Measurements from ENCODE around the gene PTGS2.

The PTGS2 gene

DNA sequence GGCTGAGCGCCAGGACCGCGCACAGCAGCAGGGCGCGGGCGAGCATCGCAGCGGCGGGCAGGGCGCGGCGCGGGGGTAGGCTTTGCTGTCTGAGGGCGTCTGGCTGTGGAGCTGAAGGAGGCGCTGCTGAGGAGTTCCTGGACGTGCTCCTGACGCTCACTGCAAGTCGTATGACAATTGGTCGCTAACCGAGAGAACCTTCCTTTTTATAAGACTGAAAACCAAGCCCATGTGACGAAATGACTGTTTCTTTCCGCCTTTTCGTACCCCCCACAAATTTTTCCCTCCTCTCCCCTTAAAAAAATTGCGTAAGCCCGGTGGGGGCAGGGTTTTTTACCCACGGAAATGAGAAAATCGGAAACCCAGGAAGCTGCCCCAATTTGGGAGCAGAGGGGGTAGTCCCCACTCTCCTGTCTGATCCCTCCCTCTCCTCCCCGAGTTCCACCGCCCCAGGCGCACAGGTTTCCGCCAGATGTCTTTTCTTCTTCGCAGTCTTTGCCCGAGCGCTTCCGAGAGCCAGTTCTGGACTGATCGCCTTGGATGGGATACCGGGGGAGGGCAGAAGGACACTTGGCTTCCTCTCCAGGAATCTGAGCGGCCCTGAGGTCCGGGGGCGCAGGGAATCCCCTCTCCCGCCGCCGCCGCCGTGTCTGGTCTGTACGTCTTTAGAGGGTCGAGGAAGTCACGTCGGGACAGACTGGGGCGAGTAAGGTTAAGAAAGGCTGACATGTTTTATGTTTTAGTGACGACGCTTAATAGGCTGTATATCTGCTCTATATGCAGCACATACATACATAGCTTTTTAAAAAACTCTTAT, at the start of gene PTGS2:
Gene PTGS2, minus strand, starts transcription at position 179 of the 817 bp plus-strand sequence. Its CDS starts 133 bp downstream, at position 46.
- DNase-seq, result peak; percentile 65

GRCh38 chr1:186722711-186723309, 42.6 kb upstream of the PTGS2 start:
- DNase-seq, result peak; percentile 16

DNA sequence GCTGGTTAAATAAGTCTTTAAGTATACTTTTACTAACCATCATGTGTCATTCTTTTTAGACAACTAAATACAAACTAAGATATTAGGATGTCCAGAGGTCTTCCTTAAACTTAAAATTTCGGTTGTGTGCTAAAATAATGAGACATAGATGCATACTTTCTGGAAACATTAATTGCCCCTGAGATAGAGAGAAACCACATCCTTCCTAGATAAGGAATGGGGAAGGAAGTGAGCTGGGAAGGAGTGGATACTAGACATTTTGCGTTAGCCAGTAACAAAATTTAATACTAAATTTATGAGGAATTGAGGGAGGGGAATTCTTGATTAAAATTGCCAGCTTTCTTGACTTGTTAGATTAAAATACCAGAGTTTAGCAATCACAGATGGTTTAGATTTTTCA, 37.1 kb upstream of the PTGS2 start:
- DNase-seq, result no peak

DNA sequence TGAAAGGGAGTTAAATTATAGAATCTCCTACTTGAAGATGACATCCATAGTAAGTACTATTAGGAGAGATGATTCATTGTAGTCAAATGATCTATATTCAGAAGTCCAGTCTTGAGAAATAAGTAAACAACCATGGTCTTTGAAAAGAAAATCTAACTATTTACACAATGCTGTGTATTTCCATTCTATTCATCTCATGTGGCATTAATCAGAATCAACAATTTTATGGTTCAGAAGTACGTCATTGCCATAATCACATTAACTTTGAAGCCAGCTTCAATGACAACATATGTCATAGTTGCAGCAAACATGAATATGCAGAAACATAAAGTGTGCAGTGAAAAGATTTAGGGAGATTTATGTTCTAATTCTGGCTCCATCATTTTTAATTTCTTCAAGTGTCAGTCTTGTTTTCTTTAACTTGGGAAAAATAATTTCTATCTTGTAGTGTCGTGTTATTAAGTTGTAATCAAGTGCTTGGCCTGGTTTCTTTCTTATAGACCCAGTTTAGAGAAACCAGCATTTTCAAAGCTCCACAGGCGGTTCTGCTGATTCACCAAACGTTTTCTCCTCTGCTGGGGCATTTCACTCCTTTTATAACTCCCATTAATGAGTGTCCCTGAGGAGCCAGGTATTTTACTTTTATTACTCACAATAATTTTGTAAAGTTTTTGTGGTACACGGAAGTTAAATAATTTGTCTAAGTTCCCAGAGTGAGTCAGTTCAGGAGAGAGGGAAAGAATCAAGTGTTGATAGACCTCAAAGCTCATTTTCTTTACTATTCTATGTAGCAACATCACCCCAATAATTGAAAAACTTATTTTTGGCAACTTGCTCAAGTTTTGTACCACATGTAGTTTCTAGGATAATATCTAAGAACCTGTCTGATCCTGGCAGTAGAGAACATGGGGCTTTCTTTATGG, 35.9 kb upstream of the PTGS2 start:
- DNase-seq, result no peak

DNA sequence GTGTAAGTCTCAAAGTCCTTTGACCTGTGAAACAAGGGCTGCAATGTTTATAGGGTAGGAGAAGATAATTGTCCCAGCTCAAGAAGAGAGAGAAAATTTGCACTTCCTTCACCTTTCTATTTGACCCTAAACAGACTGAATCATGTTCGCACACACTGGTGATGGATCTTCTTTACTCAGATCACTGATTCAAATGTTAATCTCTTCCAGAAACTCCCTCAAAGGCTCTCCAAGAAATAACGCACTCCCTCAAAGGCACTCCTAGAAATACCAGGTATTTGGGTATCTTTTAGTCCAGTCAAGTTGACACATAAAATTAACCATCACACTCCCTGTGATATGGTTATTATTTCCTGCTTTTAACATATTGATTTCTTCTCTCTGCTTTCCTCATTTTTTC, 30.5 kb upstream of the PTGS2 start:
- no peak for DNase-seq

GRCh38 chr1:186708694-186709097, 28.5 kb upstream of the PTGS2 start:
- no peak for DNase-seq

DNA sequence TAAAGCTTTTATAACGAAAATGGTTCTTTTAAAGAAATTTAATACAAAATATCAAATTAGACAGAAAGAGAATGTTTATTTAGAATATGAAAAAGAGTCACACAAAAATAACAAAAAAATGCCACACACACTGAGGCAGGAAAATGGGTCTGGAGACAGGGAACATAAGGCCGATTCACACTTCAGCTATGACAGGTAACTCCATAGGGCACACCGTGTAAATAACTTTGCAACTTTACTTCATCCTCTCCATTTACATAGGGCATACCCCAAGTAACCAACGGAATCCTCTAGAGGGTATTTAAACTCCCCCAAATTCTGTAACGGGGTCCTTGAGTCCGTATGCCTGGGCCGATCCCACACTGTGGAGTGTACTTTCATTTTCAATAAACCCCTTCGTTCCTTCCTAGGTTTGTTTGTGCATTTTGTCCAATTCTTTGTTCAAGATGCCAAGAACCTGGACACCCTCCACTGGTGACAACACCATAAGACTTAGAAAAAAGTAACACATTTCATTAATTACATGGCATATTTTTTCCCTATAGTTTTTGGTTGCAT, 23.1 kb upstream of the PTGS2 start:
- no peak for DNase-seq

GRCh38 chr1:186700722-186701121, 20.5 kb upstream of the PTGS2 start:
- no peak for DNase-seq

DNA sequence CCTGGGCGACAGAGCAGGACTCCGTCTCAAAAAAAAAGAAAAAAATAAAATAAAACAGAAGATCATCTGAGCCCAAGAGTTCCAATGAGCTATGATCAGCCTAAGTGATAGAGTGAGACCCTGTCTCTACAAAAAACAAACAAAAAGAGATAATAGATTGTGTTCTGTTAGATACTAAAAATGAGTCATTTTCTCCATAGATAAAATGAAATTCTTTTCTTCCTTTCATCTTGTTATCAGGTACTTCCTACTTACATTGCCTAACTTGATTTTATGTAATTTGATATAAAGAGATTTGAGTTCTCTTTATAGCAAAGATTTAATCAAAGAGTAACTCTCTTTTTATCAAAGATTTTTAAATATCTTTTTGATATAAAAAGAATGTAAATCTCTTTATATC, 19.3 kb upstream of the PTGS2 start:
- no peak for DNase-seq

GRCh38 chr1:186689907-186690306, 9.7 kb upstream of the PTGS2 start:
- DNase-seq, result no peak

DNA sequence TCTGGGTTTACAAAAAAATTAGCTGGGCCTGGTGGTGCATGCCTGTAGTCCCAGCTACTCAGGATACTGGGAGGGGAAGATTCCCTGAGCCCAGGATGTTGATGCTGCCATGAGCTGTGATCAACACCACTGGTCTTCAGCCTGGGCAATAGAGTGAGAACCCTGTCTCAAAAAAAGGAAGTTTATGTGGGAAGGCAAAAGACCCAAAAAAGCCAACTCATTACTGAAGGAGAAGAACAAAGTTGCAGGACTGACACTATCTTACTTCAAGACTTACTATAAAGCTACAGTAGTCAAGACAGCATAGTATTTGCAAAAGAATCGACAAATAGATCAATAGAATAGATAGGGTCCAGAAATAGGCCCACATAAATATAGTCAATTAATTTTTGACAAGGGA, 9.2 kb upstream of the PTGS2 start:
- no peak for DNase-seq

DNA sequence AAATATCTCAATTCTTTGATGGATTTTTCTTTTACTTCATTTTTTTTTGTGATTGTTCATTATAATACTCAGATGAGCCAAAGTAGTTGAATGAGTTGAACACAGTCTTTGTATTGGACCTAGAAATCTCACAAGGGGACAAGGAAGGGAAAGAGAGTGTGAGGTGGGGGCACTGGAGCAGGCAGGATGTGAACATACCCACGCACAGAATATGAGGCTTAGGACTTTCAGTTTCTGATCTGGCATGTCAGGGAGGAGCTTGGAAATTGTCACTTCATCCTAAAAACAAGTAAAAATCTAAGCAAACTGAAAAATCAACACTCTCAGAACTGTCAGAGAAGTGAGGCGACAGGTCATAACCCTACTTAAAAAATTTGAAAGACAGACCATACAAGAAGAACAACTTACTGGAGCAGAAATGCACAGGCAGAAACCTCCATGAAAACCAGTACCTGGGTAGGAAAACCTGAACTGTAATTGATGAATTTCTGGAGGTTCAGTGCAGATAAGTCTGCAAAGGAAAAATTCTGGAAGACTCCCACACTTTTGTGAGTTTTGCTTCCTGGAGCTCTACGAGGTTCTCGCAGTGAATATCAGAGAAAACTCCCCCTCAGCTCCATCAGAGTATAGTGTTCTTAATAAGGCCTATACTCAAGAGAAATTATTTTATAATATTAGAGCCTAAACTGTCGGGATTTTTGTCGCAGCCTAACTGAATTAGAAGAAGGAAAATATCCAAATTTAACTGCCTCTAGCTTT, 3.6 kb upstream of the PTGS2 start:
- DNase-seq, result no peak

GRCh38 chr1:186682736-186683135, 2.5 kb upstream of the PTGS2 start:
- DNase-seq, result no peak

GRCh38 chr1:186681801-186682200, 1.6 kb upstream of the PTGS2 start:
- no peak for DNase-seq

GRCh38 chr1:186681121-186681520, 898 bp upstream of the PTGS2 start:
- no peak for DNase-seq

- no peak for DNase-seq
These were observed 339 bp downstream of the PTGS2 start for GRCh38 chr1:186679924-186680244.

DNA sequence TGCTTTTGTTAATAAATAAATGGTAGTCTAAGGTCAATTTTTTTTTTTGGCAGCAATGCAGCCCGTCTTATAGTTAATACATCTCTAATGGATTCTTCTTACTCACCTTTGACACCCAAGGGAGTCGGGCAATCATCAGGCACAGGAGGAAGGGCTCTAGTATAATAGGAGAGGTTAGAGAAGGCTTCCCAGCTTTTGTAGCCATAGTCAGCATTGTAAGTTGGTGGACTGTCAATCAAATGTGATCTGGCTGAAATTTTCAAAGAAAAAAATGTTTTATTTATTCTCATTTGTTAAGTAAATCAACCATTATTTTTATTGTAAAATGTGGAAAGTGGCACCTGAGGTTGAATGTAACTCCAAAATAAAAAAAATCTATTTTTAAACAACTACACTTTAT, 2.1 kb downstream of the PTGS2 start:
- DNase-seq, result no peak

GRCh38 chr1:186672596-186672995, 7.6 kb downstream of the PTGS2 start:
- DNase-seq, result no peak

DNA sequence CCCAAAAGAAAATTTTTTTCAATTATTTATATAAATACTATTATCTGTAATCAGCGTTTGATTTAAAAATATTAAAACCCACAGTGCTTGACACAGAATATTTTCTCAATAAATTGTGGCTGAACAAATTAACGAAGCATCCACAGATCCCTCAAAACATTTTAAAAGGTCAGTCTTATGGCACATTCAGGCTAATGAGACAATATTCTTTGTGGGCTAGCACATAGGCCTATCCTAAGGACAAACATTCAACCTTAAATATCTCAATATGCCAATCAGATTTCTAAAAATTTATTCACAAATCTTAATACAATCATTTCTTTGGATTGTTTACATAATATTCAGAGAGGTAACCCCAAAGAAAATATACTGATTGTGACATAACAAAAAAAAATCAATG, 8.1 kb downstream of the PTGS2 start:
- DNase-seq, result no peak

DNA sequence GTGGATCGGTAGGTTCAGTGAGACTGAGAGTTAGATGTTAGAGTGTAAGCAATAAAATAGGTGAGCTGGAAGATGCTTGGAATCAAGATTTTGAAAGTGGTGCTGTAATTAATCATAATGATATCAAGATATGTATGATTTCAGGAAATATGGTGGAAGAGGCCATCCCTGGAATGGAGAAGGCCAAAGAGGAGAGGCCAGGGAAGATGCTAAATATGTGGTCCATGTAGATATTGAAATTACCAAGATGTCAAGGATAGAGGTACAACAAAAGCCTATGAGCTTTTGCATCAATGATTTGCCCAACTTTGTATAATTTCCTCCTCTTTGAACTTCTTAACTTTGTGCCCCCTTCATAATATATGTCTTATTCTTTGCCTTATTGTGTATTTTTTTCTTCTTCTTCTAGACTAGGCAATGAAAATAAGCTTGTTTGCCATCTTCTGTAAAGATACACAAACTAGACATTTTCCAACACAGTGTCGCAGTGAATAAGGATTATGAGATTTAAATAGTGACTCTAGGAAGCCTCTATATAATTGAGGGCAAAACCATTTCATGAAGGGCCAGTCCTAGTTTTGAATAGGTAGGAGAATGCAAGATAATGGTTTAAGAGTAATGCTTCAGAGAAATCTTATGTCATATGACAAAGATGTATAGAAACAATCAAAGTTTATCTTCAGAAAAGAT, 8.9 kb downstream of the PTGS2 start:
- no peak for DNase-seq

DNA sequence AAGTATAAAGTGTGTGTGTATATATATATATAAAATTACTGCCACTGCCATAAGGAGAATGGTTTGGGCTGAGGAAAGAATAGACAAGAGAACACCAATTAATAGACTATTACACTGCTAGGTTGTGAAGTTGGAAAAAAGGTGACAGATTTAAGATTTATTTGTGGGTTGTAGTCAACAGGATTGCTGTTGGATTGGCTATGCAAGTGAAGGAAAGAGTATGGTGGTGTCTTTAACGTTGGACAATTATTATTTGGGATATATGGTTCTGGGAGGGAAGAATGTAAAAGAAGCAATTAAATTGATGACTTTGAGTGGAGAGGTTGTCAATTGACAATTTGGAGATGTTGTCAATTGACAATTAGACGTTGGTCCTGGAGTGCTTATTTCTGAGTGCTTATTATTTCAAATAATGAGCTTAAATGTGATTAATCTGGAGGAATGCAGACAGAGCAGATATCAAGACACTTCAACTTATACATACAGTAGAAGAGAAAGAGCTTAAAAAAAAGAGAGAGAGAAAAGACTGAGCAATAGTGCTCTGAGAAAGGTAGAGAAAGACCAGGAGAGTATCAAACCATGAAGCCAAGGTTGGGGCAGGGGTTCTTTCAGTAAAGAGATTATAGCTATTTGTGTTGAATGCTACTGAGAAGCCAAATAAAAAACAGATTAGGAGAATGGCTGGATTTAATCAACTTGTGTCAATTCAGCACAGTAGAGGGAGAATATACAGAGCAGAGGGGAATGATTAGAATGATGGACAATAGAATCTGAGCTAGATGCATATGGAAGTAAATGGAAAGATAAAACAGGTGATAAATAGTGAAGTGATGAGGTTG, 9.7 kb downstream of the PTGS2 start:
- DNase-seq, result no peak

Data from activated CD4-positive, alpha-beta T cell treated with anti-CD3 and anti-CD28 coated beads for 48 hours (primary cell).